Measurements from ENCODE around the gene TBC1D7. TPM values are rescaled to one million over a fixed set of nuclear protein-coding genes. Genes with fewer than 3 reads are reported as not detected.

TBC1D7 gene
- total RNA-seq, 1 donor from 2014 or later: 27.9 TPM

DNA sequence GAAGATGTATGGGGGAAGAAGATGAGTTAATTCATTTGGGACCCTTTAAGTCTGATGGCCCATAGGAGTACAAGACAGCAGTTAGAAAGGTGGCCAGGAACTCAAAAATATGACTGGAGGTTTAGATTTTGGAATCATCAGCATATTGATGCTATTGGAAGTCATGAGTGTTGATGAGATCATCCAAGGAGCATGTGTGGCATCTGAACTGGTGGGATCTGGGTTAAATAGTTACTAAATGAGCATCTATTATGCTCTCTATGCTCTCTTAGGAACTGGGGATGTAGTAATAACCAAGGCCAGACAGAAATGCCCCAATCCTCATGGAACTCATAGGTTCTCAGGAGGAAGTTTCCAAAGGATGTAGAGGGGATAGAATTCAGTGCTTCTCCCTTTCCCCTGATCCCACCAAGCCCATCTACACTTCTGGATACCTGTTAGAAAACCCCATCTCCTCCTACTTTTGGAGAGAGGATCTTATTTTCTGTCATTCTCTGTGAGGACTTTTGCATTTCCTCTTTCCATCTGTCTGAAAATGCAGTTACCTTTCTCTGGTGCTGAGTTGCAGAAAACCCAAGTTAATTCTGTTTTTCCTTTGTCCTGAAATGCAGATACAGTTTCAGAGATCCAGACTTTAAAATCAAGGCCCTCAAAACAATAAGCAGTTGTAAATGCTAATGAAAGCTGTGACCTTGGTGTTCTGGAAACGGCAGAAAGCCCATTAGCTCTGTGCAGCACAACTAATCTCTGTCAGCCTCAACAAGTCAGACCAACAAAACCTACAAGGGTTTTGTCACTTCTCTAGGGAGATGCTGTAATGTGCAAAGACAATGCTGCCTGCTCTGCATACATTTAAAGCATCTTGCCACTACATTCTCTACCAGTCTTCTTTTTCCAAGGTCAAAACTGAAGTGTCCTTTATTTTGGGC is 65.8 kb downstream of the TBC1D7 start:
- Mint-ChIP-seq H3K27ac (ENCODE audit: unreplicated experiment) (no peak overlapping the region), H3K27me3 (ENCODE audit: low read depth, unreplicated experiment) (no peaks in the 10 kb centered on the region), H3K9me3 (ENCODE audit: unreplicated experiment) (peaks cover 4% of the 10 kb centered on the region), H3K4me1 (ENCODE audit: low read depth, unreplicated experiment) (peaks cover 8% of the 10 kb centered on the region), H3K4me3 (ENCODE audit: unreplicated experiment) (no peak overlapping the region), H3K36me3 (ENCODE audit: low read depth, unreplicated experiment) (peaks cover 5% of the 10 kb centered on the region)
- TF ChIP-seq, protein P1, sequence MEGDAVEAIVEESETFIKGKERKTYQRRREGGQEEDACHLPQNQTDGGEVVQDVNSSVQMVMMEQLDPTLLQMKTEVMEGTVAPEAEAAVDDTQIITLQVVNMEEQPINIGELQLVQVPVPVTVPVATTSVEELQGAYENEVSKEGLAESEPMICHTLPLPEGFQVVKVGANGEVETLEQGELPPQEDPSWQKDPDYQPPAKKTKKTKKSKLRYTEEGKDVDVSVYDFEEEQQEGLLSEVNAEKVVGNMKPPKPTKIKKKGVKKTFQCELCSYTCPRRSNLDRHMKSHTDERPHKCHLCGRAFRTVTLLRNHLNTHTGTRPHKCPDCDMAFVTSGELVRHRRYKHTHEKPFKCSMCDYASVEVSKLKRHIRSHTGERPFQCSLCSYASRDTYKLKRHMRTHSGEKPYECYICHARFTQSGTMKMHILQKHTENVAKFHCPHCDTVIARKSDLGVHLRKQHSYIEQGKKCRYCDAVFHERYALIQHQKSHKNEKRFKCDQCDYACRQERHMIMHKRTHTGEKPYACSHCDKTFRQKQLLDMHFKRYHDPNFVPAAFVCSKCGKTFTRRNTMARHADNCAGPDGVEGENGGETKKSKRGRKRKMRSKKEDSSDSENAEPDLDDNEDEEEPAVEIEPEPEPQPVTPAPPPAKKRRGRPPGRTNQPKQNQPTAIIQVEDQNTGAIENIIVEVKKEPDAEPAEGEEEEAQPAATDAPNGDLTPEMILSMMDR (IDR thresholded peaks at IDR 0.05; ENCODE audit: insufficient read depth, low read depth, low read length): no peak
- TF ChIP-seq EZH2 (IDR thresholded peaks at IDR 0.05; ENCODE audit: insufficient read depth, low read length): no peak
- no peak overlapping the region for H3K4me3 ChIP-seq (ENCODE audit: insufficient read depth, low read depth, low read length)
- DNase-seq (ENCODE audit: low read depth) (no peak), FAIRE-seq (no peak)
- H3K79me2 ChIP-seq (ENCODE audit: insufficient read depth, low read length): no peaks in the 10 kb centered on the region
- H3K36me3 ChIP-seq (ENCODE audit: insufficient read depth, low read length): no peaks in the 10 kb centered on the region
- no peak overlapping the region for H3K4me2 ChIP-seq (ENCODE audit: low read length)
- H3K27me3 ChIP-seq (ENCODE audit: insufficient read depth, low read length): no peaks in the 10 kb centered on the region
- no peaks in the 10 kb centered on the region for H4K20me1 ChIP-seq (ENCODE audit: insufficient read depth, low read length)
- no peak overlapping the region for H3K9ac ChIP-seq (ENCODE audit: low read length)
- H2AFZ ChIP-seq (ENCODE audit: low read depth, low read length): no peak overlapping the region
- H3K9me3 ChIP-seq (ENCODE audit: insufficient read depth, low read depth, low read length): no peaks in the 10 kb centered on the region
- H3K4me1 ChIP-seq (ENCODE audit: insufficient read depth, low read length): peaks cover 5% of the 10 kb centered on the region
- H3K27ac ChIP-seq (ENCODE audit: low read depth, low read length): no peak overlapping the region

- TF ChIP-seq EZH2 (IDR thresholded peaks at IDR 0.05; ENCODE audit: insufficient read depth, low read length): no peak
- TF ChIP-seq, protein P1 (IDR thresholded peaks at IDR 0.05; ENCODE audit: insufficient read depth, low read depth, low read length): no peak
- Histone ChIP-seq H3K4me1 (ENCODE audit: insufficient read depth, low read length) (no peaks in the 10 kb centered on the region), H3K9ac (ENCODE audit: low read length) (no peak overlapping the region), H3K9me3 (ENCODE audit: insufficient read depth, low read depth, low read length) (no peaks in the 10 kb centered on the region), H3K4me2 (ENCODE audit: low read length) (no peak overlapping the region), H4K20me1 (ENCODE audit: insufficient read depth, low read length) (no peaks in the 10 kb centered on the region), H3K27ac (ENCODE audit: low read depth, low read length) (no peak overlapping the region), H3K4me3 (ENCODE audit: insufficient read depth, low read depth, low read length) (no peak overlapping the region), H2AFZ (ENCODE audit: low read depth, low read length) (no peak overlapping the region), H3K79me2 (ENCODE audit: insufficient read depth, low read length) (no peaks in the 10 kb centered on the region), H3K36me3 (ENCODE audit: insufficient read depth, low read length) (no peaks in the 10 kb centered on the region), H3K27me3 (ENCODE audit: insufficient read depth, low read length) (no peaks in the 10 kb centered on the region)
- Mint-ChIP-seq H3K4me3 (ENCODE audit: unreplicated experiment) (no peak overlapping the region), H3K27ac (ENCODE audit: unreplicated experiment) (no peak overlapping the region), H3K4me1 (ENCODE audit: low read depth, unreplicated experiment) (peaks cover 7% of the 10 kb centered on the region), H3K27me3 (ENCODE audit: low read depth, unreplicated experiment) (no peaks in the 10 kb centered on the region), H3K36me3 (ENCODE audit: low read depth, unreplicated experiment) (peaks cover 2% of the 10 kb centered on the region), H3K9me3 (ENCODE audit: unreplicated experiment) (peaks cover 4% of the 10 kb centered on the region)
- FAIRE-seq (no peak), DNase-seq (ENCODE audit: low read depth) (no peak)
Measured at GRCh38 chr6:13261464-13261994, 66.8 kb downstream of the TBC1D7 start.

- Histone ChIP-seq H3K4me2 (ENCODE audit: low read length) (no peak overlapping the region), H3K9ac (ENCODE audit: low read length) (no peak overlapping the region), H3K4me1 (ENCODE audit: insufficient read depth, low read length) (no peaks in the 10 kb centered on the region), H4K20me1 (ENCODE audit: insufficient read depth, low read length) (no peaks in the 10 kb centered on the region), H3K4me3 (ENCODE audit: insufficient read depth, low read depth, low read length) (no peak overlapping the region), H3K27me3 (ENCODE audit: insufficient read depth, low read length) (no peaks in the 10 kb centered on the region), H2AFZ (ENCODE audit: low read depth, low read length) (no peak overlapping the region), H3K9me3 (ENCODE audit: insufficient read depth, low read depth, low read length) (no peaks in the 10 kb centered on the region), H3K27ac (ENCODE audit: low read depth, low read length) (no peak overlapping the region), H3K36me3 (ENCODE audit: insufficient read depth, low read length) (no peaks in the 10 kb centered on the region), H3K79me2 (ENCODE audit: insufficient read depth, low read length) (no peaks in the 10 kb centered on the region)
- DNase-seq (ENCODE audit: low read depth): no peak
- TF ChIP-seq, protein P1 (IDR thresholded peaks at IDR 0.05; ENCODE audit: insufficient read depth, low read depth, low read length): no peak
- no peak for TF ChIP-seq EZH2 (IDR thresholded peaks at IDR 0.05; ENCODE audit: insufficient read depth, low read length)
- Mint-ChIP-seq H3K4me1 (ENCODE audit: low read depth, unreplicated experiment) (peaks cover 7% of the 10 kb centered on the region), H3K9me3 (ENCODE audit: unreplicated experiment) (peaks cover 2% of the 10 kb centered on the region), H3K4me3 (ENCODE audit: unreplicated experiment) (no peak overlapping the region), H3K27ac (ENCODE audit: unreplicated experiment) (no peak overlapping the region), H3K36me3 (ENCODE audit: low read depth, unreplicated experiment) (peaks cover 2% of the 10 kb centered on the region), H3K27me3 (ENCODE audit: low read depth, unreplicated experiment) (no peaks in the 10 kb centered on the region)
- no peak for FAIRE-seq
Measured at GRCh38 chr6:13260831-13261230, 67.5 kb downstream of the TBC1D7 start.
